Measurements from ENCODE around the gene FAM47B.

FAM47B gene

GRCh38 chrX:34942496-34942895 lies at the start of gene FAM47B:
FAM47B (plus strand) TSS chrX:34942796; CDS start chrX:34942832, 36 bp downstream.
- TF ChIP-seq, protein P1, sequence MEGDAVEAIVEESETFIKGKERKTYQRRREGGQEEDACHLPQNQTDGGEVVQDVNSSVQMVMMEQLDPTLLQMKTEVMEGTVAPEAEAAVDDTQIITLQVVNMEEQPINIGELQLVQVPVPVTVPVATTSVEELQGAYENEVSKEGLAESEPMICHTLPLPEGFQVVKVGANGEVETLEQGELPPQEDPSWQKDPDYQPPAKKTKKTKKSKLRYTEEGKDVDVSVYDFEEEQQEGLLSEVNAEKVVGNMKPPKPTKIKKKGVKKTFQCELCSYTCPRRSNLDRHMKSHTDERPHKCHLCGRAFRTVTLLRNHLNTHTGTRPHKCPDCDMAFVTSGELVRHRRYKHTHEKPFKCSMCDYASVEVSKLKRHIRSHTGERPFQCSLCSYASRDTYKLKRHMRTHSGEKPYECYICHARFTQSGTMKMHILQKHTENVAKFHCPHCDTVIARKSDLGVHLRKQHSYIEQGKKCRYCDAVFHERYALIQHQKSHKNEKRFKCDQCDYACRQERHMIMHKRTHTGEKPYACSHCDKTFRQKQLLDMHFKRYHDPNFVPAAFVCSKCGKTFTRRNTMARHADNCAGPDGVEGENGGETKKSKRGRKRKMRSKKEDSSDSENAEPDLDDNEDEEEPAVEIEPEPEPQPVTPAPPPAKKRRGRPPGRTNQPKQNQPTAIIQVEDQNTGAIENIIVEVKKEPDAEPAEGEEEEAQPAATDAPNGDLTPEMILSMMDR (IDR thresholded peaks at IDR 0.05; ENCODE audit: borderline replicate concordance, insufficient read depth, low read depth, low read length), result no peak
- H3K4me3 ChIP-seq (ENCODE audit: low read depth, low read length), result no peak within 1 kb of the TSS

DNA sequence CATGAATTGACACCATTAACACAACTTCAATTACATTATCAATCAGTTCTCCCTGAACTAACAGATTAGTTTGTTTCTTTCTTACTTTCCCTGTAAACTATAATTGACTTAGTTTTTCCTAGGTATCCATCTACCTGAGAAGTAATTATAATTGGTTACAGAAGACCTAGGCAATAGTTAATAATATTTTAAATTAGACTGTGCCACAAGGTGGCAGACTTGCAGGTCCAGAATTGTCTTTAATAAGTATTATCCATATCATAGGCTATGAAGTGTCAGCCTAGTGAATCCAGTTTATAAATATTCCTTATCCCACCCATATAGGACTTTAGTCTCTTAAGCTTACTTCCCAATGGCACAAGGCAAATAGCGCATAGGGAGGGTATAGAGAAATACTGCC lies 48.9 kb upstream of the FAM47B start:
- H3K4me3 ChIP-seq (ENCODE audit: low read depth, low read length), result no peak overlapping the region
- TF ChIP-seq, protein P1 (IDR thresholded peaks at IDR 0.05; ENCODE audit: borderline replicate concordance, insufficient read depth, low read depth, low read length), result no peak

DNA sequence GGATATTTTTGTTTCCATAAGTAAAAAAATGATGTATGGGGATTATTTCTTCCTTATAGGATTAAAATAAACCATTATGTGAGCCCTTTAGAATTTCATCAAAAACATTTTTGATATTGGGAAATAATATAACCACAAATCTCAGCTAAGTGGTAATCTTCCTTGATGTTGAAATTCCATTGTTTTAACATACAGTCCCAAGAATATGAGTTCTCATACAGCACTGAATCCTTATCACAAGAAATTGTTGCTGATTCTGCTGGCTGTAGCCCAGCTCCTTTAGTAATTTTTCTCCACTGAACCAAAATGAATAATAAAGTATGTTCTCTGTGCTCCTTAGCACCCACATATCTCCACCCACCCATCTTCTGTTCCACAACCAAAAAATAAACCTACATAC lies 41.9 kb upstream of the FAM47B start:
- TF ChIP-seq, protein P1 (IDR thresholded peaks at IDR 0.05; ENCODE audit: borderline replicate concordance, insufficient read depth, low read depth, low read length), result no peak
- no peak overlapping the region for H3K4me3 ChIP-seq (ENCODE audit: low read depth, low read length)

DNA sequence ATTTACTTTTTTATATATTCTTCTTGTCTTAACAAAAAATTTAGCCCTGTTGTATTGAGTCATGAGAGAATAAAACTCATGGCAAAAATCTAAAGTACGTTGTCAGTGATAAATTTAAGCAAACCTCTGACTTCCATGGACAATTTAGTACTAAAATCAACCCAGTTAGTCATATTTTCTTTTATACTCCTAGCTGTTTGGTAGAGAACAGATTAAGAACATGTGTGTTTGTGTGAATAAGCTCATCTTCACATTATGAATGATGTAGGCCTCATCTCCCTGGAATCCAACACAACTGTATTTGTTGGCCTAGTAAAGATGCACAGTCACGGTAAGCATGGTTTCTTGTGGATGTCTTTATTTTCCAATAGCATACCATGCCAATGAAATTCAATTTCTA lies 40.8 kb upstream of the FAM47B start:
- TF ChIP-seq, protein P1 (IDR thresholded peaks at IDR 0.05; ENCODE audit: borderline replicate concordance, insufficient read depth, low read depth, low read length), result no peak
- no peak overlapping the region for H3K4me3 ChIP-seq (ENCODE audit: low read depth, low read length)

- TF ChIP-seq, protein P1 (IDR thresholded peaks at IDR 0.05; ENCODE audit: borderline replicate concordance, insufficient read depth, low read depth, low read length), result no peak
- H3K4me3 ChIP-seq (ENCODE audit: low read depth, low read length), result no peak overlapping the region
Measured at GRCh38 chrX:34903316-34903715, 39.3 kb upstream of the FAM47B start.

- no peak overlapping the region for H3K4me3 ChIP-seq (ENCODE audit: low read depth, low read length)
- TF ChIP-seq, protein P1 (IDR thresholded peaks at IDR 0.05; ENCODE audit: borderline replicate concordance, insufficient read depth, low read depth, low read length), result no peak
Measured at GRCh38 chrX:34909151-34909550, 33.4 kb upstream of the FAM47B start.

- TF ChIP-seq, protein P1 (IDR thresholded peaks at IDR 0.05; ENCODE audit: borderline replicate concordance, insufficient read depth, low read depth, low read length), result no peak
- no peak overlapping the region for H3K4me3 ChIP-seq (ENCODE audit: low read depth, low read length)
Measured at GRCh38 chrX:34915463-34916225, 27.0 kb upstream of the FAM47B start.
